HG02763 (cell line): Measurements from ENCODE around the gene PML.

Experiments
- ATAC-seq: cut with Tn5 transposase; IDR thresholded peaks from one replicate; pipeline ENCODE4 v1.9.1; 2021; ENCODE audit warnings: mild to moderate bottlenecking, moderate library complexity; ENCODE audit not compliant: unreplicated experiment

PML gene

DNA sequence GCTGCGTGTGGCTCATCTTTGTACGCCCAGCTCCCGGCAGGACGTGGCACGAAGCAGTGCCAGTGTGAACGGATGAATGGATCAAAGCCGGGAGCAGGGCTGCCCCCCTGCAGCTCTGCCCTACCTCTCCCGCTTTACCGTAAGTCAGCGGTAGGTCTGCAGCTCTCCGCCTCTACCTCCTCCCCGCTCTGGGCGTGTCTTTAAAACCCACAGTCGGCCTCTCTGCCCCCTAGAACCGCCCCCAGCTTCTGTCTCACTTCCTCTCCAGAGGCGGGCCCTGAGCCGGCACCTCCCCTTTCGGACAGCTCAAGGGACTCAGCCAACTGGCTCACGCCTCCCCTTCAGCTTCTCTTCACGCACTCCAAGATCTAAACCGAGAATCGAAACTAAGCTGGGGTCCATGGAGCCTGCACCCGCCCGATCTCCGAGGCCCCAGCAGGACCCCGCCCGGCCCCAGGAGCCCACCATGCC, at the start of gene PML:
PML (plus strand) TSS at position 304 of the 471 bp plus-strand sequence; CDS start at position 401, 97 bp downstream.
- ATAC-seq: peak; percentile 64

DNA sequence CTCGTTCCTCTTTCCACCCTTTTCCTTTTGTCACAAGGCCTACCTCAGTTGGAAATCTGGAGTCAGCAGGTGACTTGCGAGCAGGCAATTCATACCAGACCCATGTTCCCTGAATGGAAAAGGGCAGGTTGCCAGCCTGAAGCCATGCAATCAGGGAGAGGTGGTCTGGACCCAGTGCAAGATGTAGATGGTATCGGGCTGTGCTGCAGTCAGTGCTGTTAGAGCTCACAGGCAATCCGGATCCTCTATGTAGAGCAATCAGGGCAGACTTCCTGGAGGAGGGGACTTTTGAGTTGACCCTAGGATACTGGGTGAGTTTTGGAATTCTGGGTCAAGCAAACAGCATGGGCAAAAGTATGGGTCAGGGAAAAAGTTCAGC, 49.4 kb upstream of the PML start:
- no peak for ATAC-seq

DNA sequence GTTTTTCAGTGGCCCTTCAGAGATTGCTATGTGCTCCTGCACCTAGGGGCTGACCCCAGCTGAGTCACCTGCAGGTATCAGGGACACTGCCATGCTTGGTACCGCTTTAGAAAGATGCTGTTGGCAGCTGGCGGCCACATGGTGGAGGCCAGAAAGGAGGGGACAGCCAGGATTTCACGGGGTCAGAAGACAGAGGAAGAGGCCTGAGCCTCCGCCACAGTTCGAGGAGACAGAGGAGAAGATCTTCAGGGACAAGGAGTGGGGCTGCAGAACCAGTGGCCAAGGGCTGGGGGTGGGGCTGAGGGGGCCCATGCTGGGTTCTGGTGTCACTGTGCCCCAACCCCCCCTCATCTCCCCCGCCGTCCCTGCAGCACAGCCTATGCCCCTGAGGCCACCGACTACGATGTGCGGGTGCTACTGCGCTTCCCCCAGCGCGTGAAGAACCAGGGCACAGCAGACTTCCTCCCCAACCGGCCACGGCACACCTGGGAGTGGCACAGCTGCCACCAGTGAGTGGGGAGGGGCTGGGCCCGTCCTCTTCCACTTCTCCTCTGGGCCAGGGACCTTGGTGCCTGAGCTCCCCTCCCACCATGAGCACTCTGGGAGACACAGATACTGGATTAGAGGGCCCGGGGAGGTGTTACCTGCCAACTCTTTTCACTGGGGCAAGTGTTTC, 48.3 kb upstream of the PML start:
- no peak for ATAC-seq

GRCh38 chr15:73946795-73947370, 47.6 kb upstream of the PML start:
- no peak for ATAC-seq

DNA sequence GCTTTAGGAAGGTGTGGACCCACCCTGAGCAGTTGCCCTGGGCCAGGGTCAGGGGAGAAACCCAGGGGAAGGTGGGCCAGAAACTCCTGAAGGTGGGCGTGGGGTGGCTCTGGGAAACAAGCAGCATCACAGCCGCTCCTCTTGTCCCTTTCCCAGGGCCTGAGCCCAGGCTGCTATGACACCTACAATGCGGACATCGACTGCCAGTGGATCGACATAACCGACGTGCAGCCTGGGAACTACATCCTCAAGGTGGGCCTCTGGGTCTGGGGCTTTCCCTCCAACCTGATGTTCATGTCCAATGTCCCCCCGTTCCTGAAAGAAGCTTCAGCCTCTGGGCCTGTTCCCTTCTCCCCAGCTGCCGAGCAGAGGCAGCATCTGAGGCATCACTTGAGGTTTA, 46.9 kb upstream of the PML start:
- no peak for ATAC-seq

- no peak for ATAC-seq
These were observed 46.1 kb upstream of the PML start for GRCh38 chr15:73948396-73948795.

- ATAC-seq: no peak
These were observed 45.5 kb upstream of the PML start for GRCh38 chr15:73948982-73949381.

- ATAC-seq: no peak
These were observed 45.0 kb upstream of the PML start for GRCh38 chr15:73949496-73949895.

DNA sequence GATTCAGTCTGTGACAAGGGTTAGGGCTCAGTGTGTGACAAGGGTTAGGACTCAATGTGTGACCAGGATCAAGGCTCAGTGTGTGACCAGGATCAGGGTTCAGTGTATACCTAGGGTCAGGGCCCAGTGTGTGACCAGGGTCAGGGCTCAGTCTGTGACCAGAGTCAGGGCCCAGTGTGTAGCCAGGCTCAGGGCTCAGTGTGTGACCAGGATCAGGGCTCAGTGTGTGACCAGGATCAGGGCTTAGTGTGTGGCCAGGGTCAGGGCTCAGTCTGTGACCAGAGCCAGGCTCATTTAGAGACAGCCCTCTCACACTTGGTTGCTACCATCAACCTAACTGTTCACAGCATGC, 44.1 kb upstream of the PML start:
- ATAC-seq: no peak

- no peak for ATAC-seq
These were observed 43.5 kb upstream of the PML start for GRCh38 chr15:73950831-73951561.

- no peak for ATAC-seq
These were observed 42.9 kb upstream of the PML start for GRCh38 chr15:73951601-73952000.

DNA sequence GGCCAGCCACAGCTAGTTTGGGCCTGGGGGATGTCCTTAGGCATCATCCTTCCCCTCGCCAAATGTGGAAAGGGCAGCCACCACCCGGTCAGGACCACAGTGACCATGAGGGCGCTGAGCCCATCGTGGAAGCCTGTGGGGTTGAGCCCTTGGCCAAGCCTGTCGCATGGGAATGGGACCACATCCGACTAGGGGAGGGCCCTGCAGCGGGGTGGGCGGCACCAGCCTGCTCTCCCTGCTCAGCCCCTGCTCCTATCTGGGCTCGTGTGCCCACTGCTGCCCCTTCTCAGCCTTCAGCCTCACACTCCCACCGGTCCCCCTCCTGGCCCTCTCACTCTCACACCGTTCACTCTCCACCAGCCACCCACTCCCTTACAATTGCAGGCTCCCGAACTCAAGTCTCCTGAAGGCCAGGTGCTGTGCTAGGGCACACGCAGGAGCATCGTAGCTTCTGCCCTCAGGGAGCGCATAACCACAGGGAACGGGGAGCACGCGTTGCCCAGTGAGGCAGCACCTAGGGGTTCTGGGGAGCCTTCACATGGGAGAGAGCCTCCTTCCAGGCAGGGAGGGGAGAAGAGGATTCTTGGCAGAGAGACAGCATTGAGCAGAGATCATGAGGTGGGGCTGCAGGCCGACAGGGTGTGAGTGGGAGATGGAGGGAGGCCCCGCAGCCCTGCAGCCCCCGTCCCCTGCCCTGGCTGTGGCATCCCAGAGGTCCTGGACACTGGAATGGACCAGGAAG, 42.2 kb upstream of the PML start:
- no peak for ATAC-seq

GRCh38 chr15:73952913-73953750, 41.4 kb upstream of the PML start:
- ATAC-seq: no peak

DNA sequence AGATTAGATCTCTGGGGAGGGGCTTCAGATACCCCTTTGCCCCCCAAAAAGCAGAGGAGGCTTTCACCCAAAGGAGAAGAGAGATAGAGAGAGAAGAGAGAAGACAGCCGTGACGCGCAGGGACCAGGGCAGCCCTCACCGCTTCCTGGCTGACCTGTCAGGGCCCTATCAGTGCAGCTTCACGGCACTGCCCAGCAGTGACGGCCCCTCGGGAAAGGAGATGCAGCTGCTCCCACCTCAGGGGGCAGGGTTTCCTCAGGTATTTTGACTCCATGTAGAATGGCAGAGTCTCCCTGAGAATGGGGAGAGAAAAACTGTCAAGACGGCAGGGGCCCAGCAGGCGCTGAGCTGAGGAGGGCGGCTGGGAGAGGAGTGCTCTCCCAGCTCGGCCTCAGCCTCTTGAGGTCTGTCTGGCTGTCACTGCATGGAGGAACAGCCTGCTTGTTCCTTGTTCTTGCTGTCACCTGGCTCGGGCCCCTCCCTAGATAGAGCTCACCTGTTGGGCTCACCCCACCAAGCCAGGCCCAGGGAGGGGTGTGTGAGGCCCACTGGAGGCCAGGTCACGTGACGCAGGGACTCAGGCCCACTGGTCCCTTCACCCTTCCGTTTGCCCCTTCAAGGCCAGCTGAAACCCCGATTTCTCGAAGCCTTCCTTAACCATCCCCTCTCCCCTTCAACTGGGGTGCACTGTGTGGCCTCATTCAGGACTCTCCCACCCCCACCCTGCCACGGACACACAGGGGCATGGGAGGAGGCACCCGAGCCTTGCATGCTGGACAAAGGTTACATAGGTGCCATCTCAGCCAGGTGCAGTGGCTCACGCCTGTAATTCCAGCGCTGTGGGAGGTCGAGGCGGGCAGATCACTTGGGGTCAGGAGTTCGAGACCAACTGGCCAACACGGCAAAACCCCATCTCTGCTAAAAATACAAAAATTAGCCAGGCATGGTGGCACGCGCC, 40.0 kb upstream of the PML start:
- ATAC-seq: no peak

- no peak for ATAC-seq
These were observed 39.2 kb upstream of the PML start for GRCh38 chr15:73955326-73955725.

DNA sequence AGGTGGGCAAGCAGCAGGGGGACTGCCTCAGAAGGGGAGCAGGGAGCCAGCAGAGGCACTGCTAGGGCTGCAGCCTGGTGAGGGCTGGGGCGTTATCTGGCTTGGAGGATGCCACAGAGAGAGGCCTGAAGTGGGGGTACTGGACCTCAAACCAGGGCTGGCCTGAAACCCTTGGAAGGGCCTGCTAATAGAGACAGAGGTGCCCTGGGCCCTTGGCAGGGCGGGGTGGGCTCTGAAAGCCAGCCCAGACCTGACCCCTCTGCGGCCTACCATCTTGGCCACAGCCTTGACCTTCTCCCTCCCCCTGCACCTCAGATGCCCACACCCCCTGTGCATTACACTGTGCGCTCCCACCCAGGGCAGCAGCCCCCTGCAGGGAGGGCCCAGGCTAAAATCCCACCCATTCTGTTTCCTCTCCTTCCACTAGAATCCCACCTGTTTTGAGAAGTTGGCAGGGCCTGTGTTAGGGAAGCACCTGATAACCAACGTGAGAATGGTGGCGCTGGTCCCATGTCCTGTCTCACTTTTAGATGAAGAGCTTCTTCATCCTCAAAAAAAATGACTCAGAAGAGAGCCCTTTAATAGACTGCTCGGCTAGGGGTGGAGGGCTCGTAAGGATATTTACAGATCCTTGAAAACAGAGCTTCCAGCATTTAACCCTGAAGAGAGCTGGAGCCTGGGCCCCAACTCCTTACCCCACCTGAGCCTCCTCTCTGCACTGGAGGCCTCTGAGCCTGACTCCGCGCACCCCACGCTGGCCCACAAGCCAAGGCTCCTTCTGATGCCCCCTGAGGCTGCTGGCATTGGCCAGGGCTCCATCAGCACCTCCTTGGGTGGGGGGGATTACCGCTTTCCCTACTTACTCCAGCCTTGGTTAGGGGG, 38.4 kb upstream of the PML start:
- no peak for ATAC-seq

DNA sequence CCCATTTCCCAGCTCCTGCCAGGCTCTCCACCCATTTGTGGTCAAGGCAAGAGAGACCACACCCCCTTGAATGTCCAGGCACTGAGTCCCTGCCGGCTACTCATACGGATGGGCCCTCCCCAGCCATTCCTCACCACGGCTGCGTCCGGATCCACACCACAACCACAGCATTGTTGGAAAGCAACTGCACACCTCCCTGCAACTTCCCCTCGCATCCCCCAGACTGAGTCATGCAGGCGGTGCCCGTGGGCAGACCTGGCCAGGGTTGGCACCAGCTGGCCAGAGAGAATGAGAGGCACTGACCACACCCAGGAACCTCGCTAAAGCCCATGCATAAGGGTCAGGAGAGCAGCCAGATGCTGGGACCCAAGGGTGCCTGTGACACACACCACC, 37.8 kb upstream of the PML start:
- no peak for ATAC-seq

GRCh38 chr15:73957276-73957675, 37.2 kb upstream of the PML start:
- ATAC-seq: no peak

DNA sequence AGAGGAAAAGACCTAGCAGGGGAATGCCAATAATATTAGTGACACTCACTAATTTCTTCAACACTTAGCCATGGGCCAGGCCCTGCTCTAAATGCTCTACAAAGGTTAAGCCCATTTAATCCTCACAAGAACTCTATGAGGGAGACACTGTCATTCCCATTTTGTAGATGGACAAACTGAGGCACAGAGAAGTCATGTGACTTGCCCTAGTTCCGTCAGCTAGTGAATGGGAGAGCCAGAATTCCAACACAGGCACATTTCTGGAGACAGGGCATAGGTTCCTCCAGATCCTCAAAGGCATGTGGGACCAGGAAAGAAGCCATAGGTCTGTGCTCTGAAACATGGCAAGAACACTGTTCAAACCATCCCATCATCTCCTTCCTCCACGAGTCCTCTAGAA, 36.7 kb upstream of the PML start:
- no peak for ATAC-seq
